MM.1S (cell line): ENCODE data around the gene TBC1D14.

Experiments used
- CTCF ChIP-seq: fragments of 300-600 bp; sonication (generic); IDR thresholded peaks from 2 replicates; pipeline ENCODE4 v1.5.1; 2016; ENCODE audit warnings: antibody characterized with exemption, low read length, mixed read lengths
- EZH2 ChIP-seq: fragments of 300-600 bp; sonication (generic); optimal IDR thresholded peaks from 2 replicates; pipeline ENCODE3; 2017; ENCODE audit warnings: low read depth, mild to moderate bottlenecking, antibody characterized with exemption, low read length, mixed read lengths
- EZH2phosphoT487 ChIP-seq: fragments of 300-600 bp; sonication (generic); IDR thresholded peaks from 2 replicates; pipeline ENCODE4 v1.6.1; 2018; ENCODE audit warnings: antibody characterized with exemption, low read length

GRCh38 chr4:7043284-7044136, 133.9 kb downstream of the TBC1D14 start, which contains the start of gene TADA2B:
- TF ChIP-seq EZH2phosphoT487 (no peak), CTCF (no peak), EZH2 (no peak)
